ENCODE results near the gene SPTBN1. TPM values are rescaled to one million over a fixed set of nuclear protein-coding genes. Genes with fewer than 3 reads are reported as not detected.

Gene SPTBN1
- total and polyA plus RNA-seq, 2 of the 13 experiments (the other 11 are each of a cell fraction or from before 2014, with no cell fraction given), result 123 to 299 TPM

DNA sequence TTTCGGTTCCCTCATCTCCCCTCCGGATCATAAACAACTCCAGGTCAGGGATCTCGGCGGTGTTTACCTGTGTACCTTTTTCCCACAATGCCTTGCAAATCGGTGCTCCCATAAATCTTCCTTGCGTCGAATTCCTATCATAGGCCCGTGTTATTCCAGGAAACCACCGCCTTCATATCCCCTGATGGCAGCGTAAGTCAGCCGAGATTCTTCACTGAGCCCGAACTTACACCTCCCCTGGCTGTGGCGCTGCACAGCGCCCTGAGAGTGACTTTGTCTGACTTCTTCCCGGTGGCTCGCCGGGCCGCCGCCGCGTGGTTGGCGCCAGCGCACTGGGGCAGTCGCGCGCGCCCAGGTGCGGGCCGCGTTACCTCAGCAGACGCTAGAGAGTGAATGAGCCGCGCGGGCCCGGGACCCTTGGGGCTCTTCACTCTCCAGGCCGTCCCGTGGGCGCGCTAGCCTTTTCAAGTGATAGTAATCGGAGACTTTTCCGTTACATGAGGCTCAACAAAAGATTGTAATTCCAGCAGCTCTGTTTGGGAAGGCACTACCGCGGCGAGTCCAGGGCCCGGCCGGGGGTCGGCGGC, 101.6 kb downstream of the SPTBN1 start (continued):
- TF ChIP-seq, protein P1, sequence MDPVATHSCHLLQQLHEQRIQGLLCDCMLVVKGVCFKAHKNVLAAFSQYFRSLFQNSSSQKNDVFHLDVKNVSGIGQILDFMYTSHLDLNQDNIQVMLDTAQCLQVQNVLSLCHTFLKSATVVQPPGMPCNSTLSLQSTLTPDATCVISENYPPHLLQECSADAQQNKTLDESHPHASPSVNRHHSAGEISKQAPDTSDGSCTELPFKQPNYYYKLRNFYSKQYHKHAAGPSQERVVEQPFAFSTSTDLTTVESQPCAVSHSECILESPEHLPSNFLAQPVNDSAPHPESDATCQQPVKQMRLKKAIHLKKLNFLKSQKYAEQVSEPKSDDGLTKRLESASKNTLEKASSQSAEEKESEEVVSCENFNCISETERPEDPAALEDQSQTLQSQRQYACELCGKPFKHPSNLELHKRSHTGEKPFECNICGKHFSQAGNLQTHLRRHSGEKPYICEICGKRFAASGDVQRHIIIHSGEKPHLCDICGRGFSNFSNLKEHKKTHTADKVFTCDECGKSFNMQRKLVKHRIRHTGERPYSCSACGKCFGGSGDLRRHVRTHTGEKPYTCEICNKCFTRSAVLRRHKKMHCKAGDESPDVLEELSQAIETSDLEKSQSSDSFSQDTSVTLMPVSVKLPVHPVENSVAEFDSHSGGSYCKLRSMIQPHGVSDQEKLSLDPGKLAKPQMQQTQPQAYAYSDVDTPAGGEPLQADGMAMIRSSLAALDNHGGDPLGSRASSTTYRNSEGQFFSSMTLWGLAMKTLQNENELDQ (CRISPR knock-in tag; IDR thresholded peaks at IDR 0.05; ENCODE audit: borderline replicate concordance), result no peak
- TF ChIP-seq ZMYM2 (CRISPR knock-in tag; IDR thresholded peaks at IDR 0.05) (0 out of 2 replicates have a peak, but pooled peaks have one; percentile 17), PCBP1 (IDR thresholded peaks at IDR 0.05; ENCODE audit: borderline replicate concordance, low read depth, low read length) (no peak), ZFP90 (CRISPR knock-in tag; IDR thresholded peaks at IDR 0.05; ENCODE audit: borderline replicate concordance) (no peak), ZNF564 (CRISPR knock-in tag; IDR thresholded peaks at IDR 0.05) (no peak), ATF1 (CRISPR knock-in tag; IDR thresholded peaks at IDR 0.05) (no peak), KDM2A (CRISPR knock-in tag; IDR thresholded peaks at IDR 0.05; ENCODE audit: borderline replicate concordance, low read depth) (peak; percentile 52; the same call in 1 of the 2 replicates), NCOR1 (IDR thresholded peaks at IDR 0.05; ENCODE audit: borderline replicate concordance, low read length) (no peak), ZBTB3 (CRISPR knock-in tag; IDR thresholded peaks at IDR 0.05; ENCODE audit: borderline replicate concordance, low read depth) (no peak), KLF16 (CRISPR knock-in tag; IDR thresholded peaks at IDR 0.05) (peak; percentile 15 to 92; a peak in 2 of 4 replicates), MXI1 (IDR thresholded peaks at IDR 0.05; ENCODE audit: borderline replicate concordance, low read depth, low read length) (peak; percentile 70; the same call in 1 of the 3 replicates), HOXA5 (CRISPR knock-in tag; IDR thresholded peaks at IDR 0.05) (peak; percentile 84; the same call in 1 of the 2 replicates), ZSCAN31 (CRISPR knock-in tag; IDR thresholded peaks at IDR 0.05; ENCODE audit: low read depth) (peak; percentile 61), STAT5B (CRISPR knock-in tag; IDR thresholded peaks at IDR 0.05) (no peak)
- TF ChIP-seq, protein P2, sequence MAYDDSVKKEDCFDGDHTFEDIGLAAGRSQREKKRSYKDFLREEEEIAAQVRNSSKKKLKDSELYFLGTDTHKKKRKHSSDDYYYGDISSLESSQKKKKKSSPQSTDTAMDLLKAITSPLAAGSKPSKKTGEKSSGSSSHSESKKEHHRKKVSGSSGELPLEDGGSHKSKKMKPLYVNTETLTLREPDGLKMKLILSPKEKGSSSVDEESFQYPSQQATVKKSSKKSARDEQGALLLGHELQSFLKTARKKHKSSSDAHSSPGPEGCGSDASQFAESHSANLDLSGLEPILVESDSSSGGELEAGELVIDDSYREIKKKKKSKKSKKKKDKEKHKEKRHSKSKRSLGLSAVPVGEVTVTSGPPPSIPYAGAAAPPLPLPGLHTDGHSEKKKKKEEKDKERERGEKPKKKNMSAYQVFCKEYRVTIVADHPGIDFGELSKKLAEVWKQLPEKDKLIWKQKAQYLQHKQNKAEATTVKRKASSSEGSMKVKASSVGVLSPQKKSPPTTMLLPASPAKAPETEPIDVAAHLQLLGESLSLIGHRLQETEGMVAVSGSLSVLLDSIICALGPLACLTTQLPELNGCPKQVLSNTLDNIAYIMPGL (CRISPR knock-in tag; IDR thresholded peaks at IDR 0.05; ENCODE audit: borderline replicate concordance in 1 of 2, low read depth in 1 of 2), result peak; percentile 79 to 83
- TF ChIP-seq, protein P3, sequence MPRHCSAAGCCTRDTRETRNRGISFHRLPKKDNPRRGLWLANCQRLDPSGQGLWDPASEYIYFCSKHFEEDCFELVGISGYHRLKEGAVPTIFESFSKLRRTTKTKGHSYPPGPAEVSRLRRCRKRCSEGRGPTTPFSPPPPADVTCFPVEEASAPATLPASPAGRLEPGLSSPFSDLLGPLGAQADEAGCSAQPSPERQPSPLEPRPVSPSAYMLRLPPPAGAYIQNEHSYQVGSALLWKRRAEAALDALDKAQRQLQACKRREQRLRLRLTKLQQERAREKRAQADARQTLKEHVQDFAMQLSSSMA (CRISPR knock-in tag; IDR thresholded peaks at IDR 0.05), result peak; percentile 37; the same call in 1 of the 2 replicates
- TF ChIP-seq, protein P4, sequence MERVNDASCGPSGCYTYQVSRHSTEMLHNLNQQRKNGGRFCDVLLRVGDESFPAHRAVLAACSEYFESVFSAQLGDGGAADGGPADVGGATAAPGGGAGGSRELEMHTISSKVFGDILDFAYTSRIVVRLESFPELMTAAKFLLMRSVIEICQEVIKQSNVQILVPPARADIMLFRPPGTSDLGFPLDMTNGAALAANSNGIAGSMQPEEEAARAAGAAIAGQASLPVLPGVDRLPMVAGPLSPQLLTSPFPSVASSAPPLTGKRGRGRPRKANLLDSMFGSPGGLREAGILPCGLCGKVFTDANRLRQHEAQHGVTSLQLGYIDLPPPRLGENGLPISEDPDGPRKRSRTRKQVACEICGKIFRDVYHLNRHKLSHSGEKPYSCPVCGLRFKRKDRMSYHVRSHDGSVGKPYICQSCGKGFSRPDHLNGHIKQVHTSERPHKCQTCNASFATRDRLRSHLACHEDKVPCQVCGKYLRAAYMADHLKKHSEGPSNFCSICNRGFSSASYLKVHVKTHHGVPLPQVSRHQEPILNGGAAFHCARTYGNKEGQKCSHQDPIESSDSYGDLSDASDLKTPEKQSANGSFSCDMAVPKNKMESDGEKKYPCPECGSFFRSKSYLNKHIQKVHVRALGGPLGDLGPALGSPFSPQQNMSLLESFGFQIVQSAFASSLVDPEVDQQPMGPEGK (CRISPR knock-in tag; IDR thresholded peaks at IDR 0.05), result no peak
- TF ChIP-seq, protein P5, sequence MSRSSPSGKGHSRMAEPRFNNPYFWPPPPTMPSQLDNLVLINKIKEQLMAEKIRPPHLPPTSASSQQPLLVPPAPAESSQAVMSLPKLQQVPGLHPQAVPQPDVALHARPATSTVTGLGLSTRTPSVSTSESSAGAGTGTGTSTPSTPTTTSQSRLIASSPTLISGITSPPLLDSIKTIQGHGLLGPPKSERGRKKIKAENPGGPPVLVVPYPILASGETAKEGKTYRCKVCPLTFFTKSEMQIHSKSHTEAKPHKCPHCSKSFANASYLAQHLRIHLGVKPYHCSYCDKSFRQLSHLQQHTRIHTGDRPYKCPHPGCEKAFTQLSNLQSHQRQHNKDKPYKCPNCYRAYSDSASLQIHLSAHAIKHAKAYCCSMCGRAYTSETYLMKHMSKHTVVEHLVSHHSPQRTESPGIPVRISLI (CRISPR knock-in tag; IDR thresholded peaks at IDR 0.05; ENCODE audit: borderline replicate concordance), result no peak
- TF ChIP-seq, protein P6, sequence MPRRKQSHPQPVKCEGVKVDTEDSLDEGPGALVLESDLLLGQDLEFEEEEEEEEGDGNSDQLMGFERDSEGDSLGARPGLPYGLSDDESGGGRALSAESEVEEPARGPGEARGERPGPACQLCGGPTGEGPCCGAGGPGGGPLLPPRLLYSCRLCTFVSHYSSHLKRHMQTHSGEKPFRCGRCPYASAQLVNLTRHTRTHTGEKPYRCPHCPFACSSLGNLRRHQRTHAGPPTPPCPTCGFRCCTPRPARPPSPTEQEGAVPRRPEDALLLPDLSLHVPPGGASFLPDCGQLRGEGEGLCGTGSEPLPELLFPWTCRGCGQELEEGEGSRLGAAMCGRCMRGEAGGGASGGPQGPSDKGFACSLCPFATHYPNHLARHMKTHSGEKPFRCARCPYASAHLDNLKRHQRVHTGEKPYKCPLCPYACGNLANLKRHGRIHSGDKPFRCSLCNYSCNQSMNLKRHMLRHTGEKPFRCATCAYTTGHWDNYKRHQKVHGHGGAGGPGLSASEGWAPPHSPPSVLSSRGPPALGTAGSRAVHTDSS (CRISPR knock-in tag; conservative IDR thresholded peaks at IDR 0.05), result no peak
